LNCaP clone FGC (cell line): ENCODE measurements around the gene POLR2H.

Source experiments
- DNase-seq: peaks from one replicate; pipeline ENCODE4 v3.0.0-alpha.2; 2011; ENCODE audit warnings: low read depth
- H3K4me3 ChIP-seq: 2 replicates; pipeline ENCODE4 v1.5.1; 2011; ENCODE audit warnings: mild to moderate bottlenecking, low read depth, low read length, control low read depth
- CTCF ChIP-seq: IDR thresholded peaks from 2 replicates; pipeline ENCODE4 v1.5.1; 2012; ENCODE audit warnings: mild to moderate bottlenecking; ENCODE audit not compliant: control insufficient read depth, insufficient read depth; ENCODE audit errors: extremely low read depth

The POLR2H gene

GRCh38 chr3:184357248-184358123 lies 4.0 kb upstream of the POLR2H start:
- TF ChIP-seq CTCF = no peak
- no peak overlapping the region for H3K4me3 ChIP-seq
- no peak for DNase-seq

- DNase-seq = no peak
- no peak overlapping the region for H3K4me3 ChIP-seq
- TF ChIP-seq CTCF = no peak
Observed at GRCh38 chr3:184358124-184358767, 3.3 kb upstream of the POLR2H start.

GRCh38 chr3:184358921-184359350 lies 2.6 kb upstream of the POLR2H start:
- H3K4me3 ChIP-seq = no peak overlapping the region
- DNase-seq = no peak
- TF ChIP-seq CTCF = no peak

GRCh38 chr3:184359610-184360009 lies 1.9 kb upstream of the POLR2H start:
- no peak for TF ChIP-seq CTCF
- no peak for DNase-seq
- no peak overlapping the region for H3K4me3 ChIP-seq

GRCh38 chr3:184360070-184360928 lies 1.2 kb upstream of the POLR2H start:
- H3K4me3 ChIP-seq = peak overlapping the region; percentile 96
- no peak for TF ChIP-seq CTCF
- DNase-seq = no peak

GRCh38 chr3:184360929-184361531 lies 480 bp upstream of the POLR2H start:
- DNase-seq = no peak
- peak overlapping the region; percentile 96 for H3K4me3 ChIP-seq
- TF ChIP-seq CTCF = no peak
